Suprapubic skin (tissue), 4 donors: ENCODE results near the gene SCAMP2. TPM values are rescaled to one million over a fixed set of nuclear protein-coding genes. Genes with fewer than 3 reads are reported as not detected.

Source experiments
- DNase-seq, 2 donors: peaks; one replicate each; pipeline ENCODE4 v3.0.0-alpha.2; 2019; ENCODE audit warnings: low spot score in 2 of 2
- H3K27ac ChIP-seq: fragments of 200-600 bp; sonication (generic); one replicate; pipeline ENCODE4 v1.5.1; 2019
- H3K27me3 ChIP-seq: fragments of 200-600 bp; sonication (generic); one replicate; pipeline ENCODE4 v1.5.1; 2019
- H3K36me3 ChIP-seq: fragments of 200-600 bp; sonication (generic); one replicate; pipeline ENCODE4 v1.5.1; 2019
- H3K4me1 ChIP-seq: fragments of 200-600 bp; sonication (generic); one replicate; pipeline ENCODE4 v1.5.1; 2019
- H3K4me3 ChIP-seq: fragments of 200-600 bp; sonication (generic); one replicate; pipeline ENCODE4 v1.5.1; 2019; ENCODE audit warnings: mild to moderate bottlenecking
- H3K9me3 ChIP-seq: fragments of 200-600 bp; sonication (generic); one replicate; pipeline ENCODE4 v1.5.1; 2019
- CTCF ChIP-seq, 2 donors: fragments of 200-600 bp in 1 of 2; fragments of 450-650 bp in 1 of 2; sonication (generic) in 1 of 2; IDR thresholded peaks; one replicate each; pipeline ENCODE4 v1.5.1; 2016 to 2019; ENCODE audit warnings: antibody characterized with exemption in 2 of 2, mild to moderate bottlenecking in 1 of 2, moderate library complexity in 1 of 2
- EP300 ChIP-seq: sonication (generic); formaldehyde crosslinking; IDR thresholded peaks from one replicate; pipeline ENCODE4 v1.6.1; 2017; ENCODE audit warnings: antibody characterized with exemption
- POLR2A ChIP-seq, 2 donors: fragments of 450-650 bp; IDR thresholded peaks; one replicate each; pipeline ENCODE4 v1.6.1; 2017; ENCODE audit warnings: antibody characterized with exemption in 2 of 2, mild to moderate bottlenecking in 2 of 2, moderate library complexity in 2 of 2
- POLR2AphosphoS5 ChIP-seq, 3 donors: sonication (generic); formaldehyde crosslinking; IDR thresholded peaks; one replicate each; pipeline ENCODE4 v1.6.1; 2017; ENCODE audit warnings: antibody characterized with exemption in 3 of 3
- whole genome bisulfite sequencing: methylation state at CpG from one replicate; pipeline ENCODE4 v1.1.5; 2018; 5-methylcytosine and 5-hydroxymethylcytosine counted together
- total RNA-seq, 4 donors: library from RNA; depleted of rRNA; stranded (reverse); fragments of >200 nt; gene quantifications; one replicate each; pipeline ENCODE4 v1.1.0, GENCODE V29; 2016

The SCAMP2 gene
- total RNA-seq, 4 donors from 2014 or later: 82.7 to 120 (median 102) TPM

- WGBS: 95% methylated on average over 15 of the region's 31 CpGs
- Histone ChIP-seq H3K36me3 (peaks cover 58% of the 10 kb centered on the region), H3K27me3 (no peaks in the 10 kb centered on the region), H3K27ac (no peak overlapping the region), H3K4me1 (peaks cover 24% of the 10 kb centered on the region), H3K4me3 (no peak overlapping the region), H3K9me3 (no peaks in the 10 kb centered on the region)
- no peak for TF ChIP-seq CTCF (IDR thresholded peaks at IDR 0.05)
- TF ChIP-seq POLR2AphosphoS5 (IDR thresholded peaks at IDR 0.05): no peak
- no peak for TF ChIP-seq POLR2A (IDR thresholded peaks at IDR 0.05)
- no peak for TF ChIP-seq EP300
- no peak for DNase-seq
Measured at GRCh38 chr15:74802862-74803447, 70.2 kb downstream of the SCAMP2 start.

GRCh38 chr15:74802290-74802689, 70.9 kb downstream of the SCAMP2 start:
- TF ChIP-seq POLR2A (IDR thresholded peaks at IDR 0.05): no peak
- no peak for TF ChIP-seq EP300
- no peak for TF ChIP-seq POLR2AphosphoS5 (IDR thresholded peaks at IDR 0.05)
- TF ChIP-seq CTCF (IDR thresholded peaks at IDR 0.05): no peak
- 92% methylated on average over 10 of the region's 20 CpGs for WGBS
- Histone ChIP-seq H3K4me1 (peaks cover 24% of the 10 kb centered on the region), H3K9me3 (no peaks in the 10 kb centered on the region), H3K27me3 (no peaks in the 10 kb centered on the region), H3K4me3 (no peak overlapping the region), H3K27ac (no peak overlapping the region), H3K36me3 (peaks cover 58% of the 10 kb centered on the region)
- DNase-seq: no peak

GRCh38 chr15:74801311-74801997, 71.7 kb downstream of the SCAMP2 start:
- Histone ChIP-seq H3K9me3 (no peaks in the 10 kb centered on the region), H3K36me3 (peaks cover 58% of the 10 kb centered on the region), H3K27me3 (no peaks in the 10 kb centered on the region), H3K4me1 (peaks cover 24% of the 10 kb centered on the region), H3K4me3 (no peak overlapping the region), H3K27ac (no peak overlapping the region)
- no peak for DNase-seq
- no peak for TF ChIP-seq POLR2A (IDR thresholded peaks at IDR 0.05)
- no peak for TF ChIP-seq EP300
- TF ChIP-seq POLR2AphosphoS5 (IDR thresholded peaks at IDR 0.05): no peak
- no peak for TF ChIP-seq CTCF (IDR thresholded peaks at IDR 0.05)
- 78% methylated on average over 13 of the region's 18 CpGs for WGBS

- no peaks in the 10 kb centered on the region for H3K27me3 ChIP-seq
- no peak overlapping the region for H3K4me3 ChIP-seq
- no peaks in the 10 kb centered on the region for H3K9me3 ChIP-seq
- 80% methylated on average over 18 of the region's 20 CpGs for WGBS
- no peak for TF ChIP-seq EP300
- DNase-seq: no peak
- peaks cover 24% of the 10 kb centered on the region for H3K4me1 ChIP-seq
- H3K27ac ChIP-seq: no peak overlapping the region
- H3K36me3 ChIP-seq: peaks cover 58% of the 10 kb centered on the region
Measured at GRCh38 chr15:74800559-74801094, 72.5 kb downstream of the SCAMP2 start.

- TF ChIP-seq EP300 (no peak), CTCF (IDR thresholded peaks at IDR 0.05) (peak; percentile 96 to 98), POLR2AphosphoS5 (IDR thresholded peaks at IDR 0.05) (peak in 1 of 3 donors; percentile 22), POLR2A (IDR thresholded peaks at IDR 0.05) (no peak)
- H3K4me1 ChIP-seq: peaks cover 24% of the 10 kb centered on the region
- H3K36me3 ChIP-seq: peaks cover 58% of the 10 kb centered on the region
- peak overlapping the region; percentile 70 for H3K27ac ChIP-seq
- no peaks in the 10 kb centered on the region for H3K27me3 ChIP-seq
- peak; percentile 85 to 89 for DNase-seq
- no peaks in the 10 kb centered on the region for H3K9me3 ChIP-seq
- H3K4me3 ChIP-seq: no peak overlapping the region
- WGBS: 42% methylated on average over 7 of the region's 18 CpGs
Measured at GRCh38 chr15:74799856-74800558, 73.2 kb downstream of the SCAMP2 start.
